ENCODE data around the gene NPIPA1.
"Not testable (repeated sequence)": the region's sequence is repeated elsewhere in the genome, so short reads cannot be mapped to it uniquely, and the experiment has no call there.

Gene NPIPA1

GRCh38 chr16:14937143-14937542 is at the start of gene NPIPA1:
TSS of gene NPIPA1 (plus strand) at chr16:14937443. CDS start at chr16:14937443, 0 bp downstream.
- not testable (repeated sequence) for FAIRE-seq; DNase-seq (ENCODE audit: insufficient read length, low spot score)

DNA sequence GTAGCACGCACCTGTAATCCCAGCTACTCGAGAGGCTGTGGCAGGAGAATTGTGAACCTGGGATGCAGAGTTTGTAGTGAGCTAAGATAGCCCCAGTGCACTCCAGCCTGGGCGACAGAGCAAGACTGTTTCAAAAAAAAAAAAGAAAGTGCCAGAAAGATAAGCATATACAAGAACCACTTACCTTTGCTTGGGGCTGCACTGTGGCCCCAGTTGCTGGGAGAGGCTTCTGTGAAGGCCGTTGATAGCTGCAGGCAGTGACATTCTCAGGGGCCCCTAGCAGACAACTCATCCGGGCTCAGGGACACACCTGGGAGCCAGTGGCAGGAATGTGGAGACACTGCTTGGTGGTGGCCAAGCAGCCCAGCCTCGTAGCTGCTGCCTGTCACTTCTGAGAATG is 45.1 kb upstream of the NPIPA1 start:
- DNase-seq (ENCODE audit: insufficient read length, low spot score); FAIRE-seq: not testable (repeated sequence)

- DNase-seq (ENCODE audit: insufficient read length, low spot score); FAIRE-seq: not testable (repeated sequence)
These were observed 41.9 kb upstream of the NPIPA1 start for GRCh38 chr16:14895382-14895781.

GRCh38 chr16:14896023-14896422 is 41.2 kb upstream of the NPIPA1 start:
- not testable (repeated sequence) for DNase-seq (ENCODE audit: insufficient read length, low spot score); FAIRE-seq

DNA sequence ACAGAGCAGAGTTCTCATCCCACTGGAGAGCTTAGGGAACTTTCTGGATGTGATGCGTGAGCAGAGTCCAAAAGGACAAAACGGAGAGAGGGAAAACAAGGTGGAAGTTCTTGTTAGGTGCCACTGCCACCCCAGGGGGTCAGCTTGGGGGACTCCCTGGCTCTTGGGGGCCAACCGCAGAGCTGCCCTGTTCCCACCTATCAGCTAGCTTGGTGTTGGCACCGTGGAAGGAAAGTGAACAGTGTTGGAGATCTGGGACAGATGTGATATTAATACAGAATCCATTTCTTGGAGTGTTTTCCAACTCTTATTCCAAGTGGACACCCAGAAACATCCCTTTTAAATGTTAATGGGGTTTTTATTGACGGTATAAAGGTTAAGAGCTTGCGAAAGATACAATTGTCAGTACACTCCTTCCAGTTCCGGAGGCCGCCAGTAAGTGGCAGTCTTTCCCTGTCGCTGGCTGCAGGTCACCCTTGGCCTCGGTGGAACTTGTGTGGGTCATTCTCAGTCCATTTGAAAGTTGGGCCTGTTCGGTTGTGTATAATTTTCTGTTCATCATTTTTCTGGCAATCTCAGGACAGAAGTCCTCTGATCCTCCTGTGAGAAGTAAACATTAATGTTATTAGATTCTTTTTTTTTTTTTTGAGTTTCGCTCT is 40.1 kb upstream of the NPIPA1 start:
- not testable (repeated sequence) for FAIRE-seq; DNase-seq (ENCODE audit: insufficient read length, low spot score)

- not testable (repeated sequence) for FAIRE-seq; DNase-seq (ENCODE audit: insufficient read length, low spot score)
These were observed 39.1 kb upstream of the NPIPA1 start for GRCh38 chr16:14898162-14898561.

DNA sequence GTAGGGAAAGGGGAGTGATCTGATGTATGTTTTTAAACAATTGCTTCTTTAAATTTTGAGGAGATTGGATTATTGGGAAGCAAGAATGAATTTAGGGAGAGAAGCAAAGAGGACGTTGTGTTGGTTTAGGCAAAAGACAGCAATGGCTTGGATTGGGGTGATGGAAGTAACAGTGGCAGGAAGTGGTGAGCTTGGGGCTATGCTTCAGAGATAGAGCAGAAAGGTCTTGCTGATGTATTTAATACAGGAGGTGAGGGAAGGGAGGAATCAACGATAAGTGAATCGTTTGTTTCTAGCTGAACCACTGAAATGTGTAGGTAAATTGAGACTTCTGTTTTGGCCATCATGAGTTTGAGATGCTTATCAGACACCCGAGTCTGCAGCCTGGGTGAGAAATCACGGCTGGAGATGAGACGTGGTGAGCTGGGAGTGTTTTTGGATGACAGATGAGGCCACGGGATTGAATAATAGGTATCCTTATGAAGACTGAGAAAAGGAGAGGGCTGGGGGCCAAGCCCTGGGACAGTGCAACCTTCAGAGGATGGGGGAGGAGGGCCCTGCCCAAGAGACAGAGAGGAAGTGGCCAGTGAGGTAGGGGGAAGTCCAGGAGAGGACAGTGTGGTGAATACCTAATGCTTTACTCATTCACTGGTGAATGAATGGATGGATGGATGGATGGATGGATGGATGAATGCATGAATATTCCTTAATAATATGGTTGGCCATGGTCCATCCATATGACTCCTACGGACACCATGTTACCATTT is 33.9 kb upstream of the NPIPA1 start:
- not testable (repeated sequence) for DNase-seq (ENCODE audit: insufficient read length, low spot score); FAIRE-seq

DNA sequence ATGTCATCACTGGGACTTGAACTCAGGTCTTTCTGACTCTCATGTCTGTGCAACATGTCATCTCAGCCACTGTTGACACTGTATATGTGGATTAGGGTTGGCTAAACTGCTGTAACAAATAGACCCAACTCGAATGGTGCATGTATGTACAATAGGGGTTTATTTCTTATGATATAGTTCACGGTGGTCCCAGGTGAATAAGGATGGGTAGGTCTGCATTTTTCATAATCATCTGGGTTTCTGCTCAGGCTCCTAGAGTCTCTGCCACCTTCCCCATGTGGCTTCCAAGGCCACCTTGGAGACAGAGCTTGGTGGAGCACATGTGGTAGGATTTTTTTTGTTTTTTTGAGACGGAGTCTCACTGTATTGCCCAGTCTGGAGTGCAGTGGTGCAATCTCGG is 27.5 kb upstream of the NPIPA1 start:
- DNase-seq (ENCODE audit: insufficient read length, low spot score); FAIRE-seq: not testable (repeated sequence)

GRCh38 chr16:14910833-14911629 is 26.2 kb upstream of the NPIPA1 start:
- DNase-seq (ENCODE audit: insufficient read length, low spot score); FAIRE-seq: not testable (repeated sequence)

GRCh38 chr16:14911954-14912353 is 25.3 kb upstream of the NPIPA1 start:
- not testable (repeated sequence) for FAIRE-seq; DNase-seq (ENCODE audit: insufficient read length, low spot score)

- FAIRE-seq; DNase-seq (ENCODE audit: insufficient read length, low spot score): not testable (repeated sequence)
These were observed 24.7 kb upstream of the NPIPA1 start for GRCh38 chr16:14912588-14912987.

- not testable (repeated sequence) for DNase-seq (ENCODE audit: insufficient read length, low spot score); FAIRE-seq
These were observed 18.7 kb upstream of the NPIPA1 start for GRCh38 chr16:14918504-14918903.

DNA sequence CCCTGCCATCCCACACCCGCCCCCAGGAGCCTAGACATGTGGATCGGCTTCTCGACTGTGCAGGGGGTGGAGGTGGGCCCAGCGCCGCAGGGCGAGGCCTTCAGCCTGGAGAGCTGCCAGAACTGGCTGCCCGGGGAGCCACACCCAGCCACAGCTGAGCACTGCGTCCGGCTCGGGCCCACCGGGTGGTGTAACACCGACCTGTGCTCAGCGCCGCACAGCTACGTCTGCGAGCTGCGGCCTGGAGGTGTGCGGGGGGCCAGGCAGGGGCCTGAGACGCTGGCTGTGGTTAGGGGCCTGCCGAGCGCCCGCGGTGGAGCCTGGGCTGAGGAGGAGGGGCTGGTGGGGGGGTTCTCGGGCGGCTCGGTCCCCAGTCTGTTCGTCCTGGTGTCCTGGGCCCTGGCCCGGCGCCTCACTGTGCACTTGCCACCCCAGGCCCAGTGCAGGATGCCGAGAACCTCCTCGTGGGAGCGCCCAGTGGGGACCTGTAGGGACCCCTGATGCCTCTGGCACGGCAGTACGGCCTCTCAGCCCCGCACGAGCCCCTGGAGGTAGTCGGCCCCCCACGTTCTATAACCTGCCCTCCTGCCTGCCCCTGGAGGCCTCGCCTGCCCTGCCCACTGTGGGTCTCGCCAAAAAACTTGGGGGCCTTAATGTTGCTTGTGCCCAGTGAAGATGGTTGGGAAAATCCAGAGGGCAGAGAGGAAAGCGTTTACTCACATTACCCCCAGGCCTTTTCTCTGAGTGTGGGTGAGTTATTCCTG is 17.2 kb upstream of the NPIPA1 start:
- DNase-seq (ENCODE audit: insufficient read length, low spot score); FAIRE-seq: not testable (repeated sequence)

GRCh38 chr16:14922285-14922684 is 15.0 kb upstream of the NPIPA1 start:
- not testable (repeated sequence) for DNase-seq (ENCODE audit: insufficient read length, low spot score); FAIRE-seq

GRCh38 chr16:14922968-14923367 is 14.3 kb upstream of the NPIPA1 start:
- not testable (repeated sequence) for DNase-seq (ENCODE audit: insufficient read length, low spot score); FAIRE-seq

GRCh38 chr16:14923394-14924088 is 13.7 kb upstream of the NPIPA1 start:
- DNase-seq (ENCODE audit: insufficient read length, low spot score); FAIRE-seq: not testable (repeated sequence)

DNA sequence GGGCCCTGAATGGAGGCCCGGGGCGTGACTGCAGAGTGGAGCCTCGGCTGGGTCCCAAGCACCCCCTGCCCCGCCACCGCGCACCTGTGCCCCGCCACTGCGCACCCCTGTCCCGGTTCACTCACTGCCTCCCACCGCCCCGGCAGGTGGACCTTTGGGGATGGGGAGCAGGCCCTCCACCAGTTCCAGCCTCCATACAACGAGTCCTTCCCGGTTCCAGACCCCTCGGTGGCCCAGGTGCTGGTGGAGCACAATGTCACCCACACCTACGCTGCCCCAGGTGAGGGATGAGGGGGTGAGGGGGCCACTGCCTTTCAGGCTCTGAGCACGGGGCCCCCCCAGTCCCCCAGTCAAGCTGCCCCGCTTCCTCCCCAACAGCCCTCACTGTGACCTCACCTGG is 12.9 kb upstream of the NPIPA1 start:
- not testable (repeated sequence) for DNase-seq (ENCODE audit: insufficient read length, low spot score); FAIRE-seq

- DNase-seq (ENCODE audit: insufficient read length, low spot score); FAIRE-seq: not testable (repeated sequence)
These were observed 12.3 kb upstream of the NPIPA1 start for GRCh38 chr16:14924982-14925381.

DNA sequence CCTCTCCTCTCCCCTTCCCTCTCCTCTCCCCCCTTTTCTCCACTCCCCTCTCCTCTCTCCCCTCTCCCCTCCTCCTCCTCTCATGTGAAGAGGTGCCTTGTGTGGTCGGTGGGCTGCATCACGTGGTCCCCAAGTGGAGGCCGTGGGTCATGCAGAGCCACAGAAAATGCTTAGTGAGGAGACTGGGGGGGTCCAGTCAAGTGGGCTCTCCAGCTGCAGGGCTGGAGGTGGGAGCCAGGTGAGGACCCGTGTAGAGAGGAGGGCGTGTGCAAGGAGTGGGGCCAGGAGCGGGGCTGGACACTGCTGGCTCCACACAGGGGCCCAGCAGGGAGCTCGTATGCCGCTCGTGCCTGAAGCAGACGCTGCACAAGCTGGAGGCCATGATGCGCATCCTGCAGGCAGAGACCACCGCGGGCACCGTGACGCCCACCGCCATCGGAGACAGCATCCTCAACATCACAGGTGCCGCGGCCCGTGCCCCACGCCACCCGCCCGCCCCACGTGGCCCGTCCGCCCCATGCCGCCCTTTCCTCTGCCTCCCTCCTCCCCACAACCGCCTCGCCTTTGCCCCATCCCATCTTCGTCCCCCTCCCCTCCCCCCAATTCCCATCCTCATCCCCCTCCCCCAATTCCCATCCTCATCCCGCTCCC is 9.1 kb upstream of the NPIPA1 start:
- DNase-seq (ENCODE audit: insufficient read length, low spot score); FAIRE-seq: not testable (repeated sequence)
